Measurements from ENCODE around the gene ASZ1.

Gene ASZ1

DNA sequence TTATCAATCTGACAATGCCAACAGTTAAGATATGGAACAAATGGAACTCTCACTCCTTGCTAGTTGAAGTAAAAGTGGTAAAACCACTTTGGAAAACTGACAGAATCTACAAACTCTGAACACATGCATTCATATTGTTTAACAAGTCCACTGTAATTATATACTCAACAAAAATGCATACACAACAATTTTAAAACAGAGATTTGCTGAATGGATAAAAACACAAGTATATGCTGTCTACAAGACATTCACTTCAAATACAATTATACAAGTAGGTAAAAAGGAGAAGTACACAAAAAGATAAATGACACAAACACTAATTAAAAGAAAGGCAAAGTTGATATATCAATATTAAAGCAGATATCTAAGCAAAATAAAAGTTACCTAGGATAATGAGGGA lies 95.3 kb downstream of the ASZ1 start:
- ChIA-PET POLR2A (no interaction called here), CTCF (no interaction called here)
- DNase-seq (ENCODE audit: extremely low spot score) = no peak
- TF ChIP-seq, protein P1, sequence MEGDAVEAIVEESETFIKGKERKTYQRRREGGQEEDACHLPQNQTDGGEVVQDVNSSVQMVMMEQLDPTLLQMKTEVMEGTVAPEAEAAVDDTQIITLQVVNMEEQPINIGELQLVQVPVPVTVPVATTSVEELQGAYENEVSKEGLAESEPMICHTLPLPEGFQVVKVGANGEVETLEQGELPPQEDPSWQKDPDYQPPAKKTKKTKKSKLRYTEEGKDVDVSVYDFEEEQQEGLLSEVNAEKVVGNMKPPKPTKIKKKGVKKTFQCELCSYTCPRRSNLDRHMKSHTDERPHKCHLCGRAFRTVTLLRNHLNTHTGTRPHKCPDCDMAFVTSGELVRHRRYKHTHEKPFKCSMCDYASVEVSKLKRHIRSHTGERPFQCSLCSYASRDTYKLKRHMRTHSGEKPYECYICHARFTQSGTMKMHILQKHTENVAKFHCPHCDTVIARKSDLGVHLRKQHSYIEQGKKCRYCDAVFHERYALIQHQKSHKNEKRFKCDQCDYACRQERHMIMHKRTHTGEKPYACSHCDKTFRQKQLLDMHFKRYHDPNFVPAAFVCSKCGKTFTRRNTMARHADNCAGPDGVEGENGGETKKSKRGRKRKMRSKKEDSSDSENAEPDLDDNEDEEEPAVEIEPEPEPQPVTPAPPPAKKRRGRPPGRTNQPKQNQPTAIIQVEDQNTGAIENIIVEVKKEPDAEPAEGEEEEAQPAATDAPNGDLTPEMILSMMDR (IDR thresholded peaks at IDR 0.05; ENCODE audit: control extremely low read depth, extremely low read depth, low read depth, missing control alignments) = no peak

DNA sequence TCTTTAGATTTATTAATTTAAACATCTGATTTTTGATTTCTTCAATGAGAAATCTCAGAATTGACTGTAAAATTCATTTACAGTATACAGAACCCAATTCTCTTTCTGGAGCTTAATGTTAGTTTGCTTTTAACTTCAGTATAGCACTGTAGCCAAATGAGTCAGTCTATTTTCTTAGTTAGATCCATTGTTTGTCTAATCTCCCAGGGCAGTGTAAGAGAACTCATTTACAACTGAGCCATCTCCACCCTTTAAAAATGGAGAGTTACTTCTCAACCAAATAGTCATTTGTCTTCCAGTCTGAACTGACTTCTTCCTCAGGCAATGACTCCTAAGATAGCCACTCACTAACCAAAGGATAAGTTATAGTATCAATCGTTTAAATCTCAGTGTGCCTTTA lies 101.5 kb downstream of the ASZ1 start:
- no peak for DNase-seq (ENCODE audit: extremely low spot score)
- ChIA-PET CTCF (interaction anchor here (3.2 kb wide), 1 partner anchor 12 kb away, joined by 12 read pairs; no protein-coding TSS in a partner anchor), POLR2A (no interaction called here)
- TF ChIP-seq, protein P1 (IDR thresholded peaks at IDR 0.05; ENCODE audit: control extremely low read depth, extremely low read depth, low read depth, missing control alignments) = no peak

DNA sequence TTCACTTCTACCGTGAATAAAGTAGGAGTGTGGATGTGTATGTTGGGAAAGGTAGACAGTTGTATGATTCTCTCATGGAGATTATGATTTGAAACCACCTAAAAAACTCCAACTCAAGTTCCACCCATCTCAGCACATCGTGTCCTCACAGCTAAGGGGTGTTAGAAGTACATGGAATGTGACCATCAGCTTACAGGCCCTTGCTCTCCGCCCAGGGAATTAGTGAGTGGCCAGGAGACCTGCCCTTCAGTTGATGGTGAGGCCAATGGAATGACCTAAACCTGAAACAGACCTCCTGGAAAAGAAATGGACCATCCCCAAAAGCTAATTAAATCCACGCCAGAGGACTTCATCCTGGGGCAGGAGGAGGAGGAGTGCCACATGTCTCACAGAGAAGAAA lies 102.3 kb downstream of the ASZ1 start:
- POLR2A ChIA-PET = no interaction called here
- CTCF ChIA-PET = interaction anchor here (1.7 to 3.2 kb wide), 2 partner anchors 13 to 112 kb away, joined by 3 to 12 read pairs; no protein-coding TSS in a partner anchor
- TF ChIP-seq, protein P1 (IDR thresholded peaks at IDR 0.05; ENCODE audit: control extremely low read depth, extremely low read depth, low read depth, missing control alignments) = no peak
- DNase-seq (ENCODE audit: extremely low spot score) = no peak

DNA sequence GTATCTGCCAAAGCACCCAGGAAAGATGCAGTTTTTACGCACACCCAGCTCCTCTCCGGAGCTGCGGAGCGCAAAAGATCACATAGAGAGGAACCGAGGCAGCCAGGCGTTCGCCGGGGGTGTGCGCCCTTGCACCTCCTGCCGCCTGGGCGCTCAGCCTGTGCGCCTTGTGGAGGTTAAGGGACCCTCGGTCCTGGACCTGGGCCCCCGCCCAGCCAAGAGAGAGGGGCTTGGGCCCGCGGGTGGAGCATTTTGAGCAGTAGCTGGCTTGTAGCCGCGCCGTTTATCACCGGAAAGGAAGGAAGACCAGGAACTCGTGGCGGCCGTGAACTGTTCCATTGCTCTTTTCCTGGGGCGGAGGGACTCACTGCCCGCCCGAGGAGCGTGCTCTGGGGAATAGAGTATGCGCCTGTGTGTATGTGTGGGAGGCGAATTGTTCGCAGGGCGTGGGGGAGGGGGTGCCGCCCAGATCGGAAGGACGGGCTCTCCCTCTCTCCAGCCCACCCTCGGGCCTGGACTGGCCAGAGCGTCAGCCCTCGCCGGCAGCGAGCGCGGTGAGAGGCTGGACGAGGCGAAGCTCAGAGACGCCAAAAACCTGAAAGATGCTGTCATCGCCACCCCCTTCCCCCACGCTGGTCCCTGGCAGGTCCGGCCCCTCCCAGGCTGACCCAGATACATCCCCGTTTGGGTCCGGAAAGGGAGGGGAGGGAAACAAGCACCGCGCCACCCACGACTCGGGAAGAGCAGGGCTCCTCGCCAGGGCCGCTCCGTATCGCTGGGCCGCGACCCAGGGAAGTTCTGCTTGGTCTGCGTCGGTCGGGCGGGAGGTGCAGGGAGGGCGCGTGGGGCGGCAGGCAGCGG lies 103.2 kb downstream of the ASZ1 start:
- ChIA-PET POLR2A (no interaction called here), CTCF (interaction anchor here (1.7 to 3.2 kb wide), 2 partner anchors 14 to 111 kb away, joined by 3 to 12 read pairs; no protein-coding TSS in a partner anchor)
- TF ChIP-seq, protein P1 (IDR thresholded peaks at IDR 0.05; ENCODE audit: control extremely low read depth, extremely low read depth, low read depth, missing control alignments) = no peak
- peak; percentile 23 for DNase-seq (ENCODE audit: extremely low spot score)

DNA sequence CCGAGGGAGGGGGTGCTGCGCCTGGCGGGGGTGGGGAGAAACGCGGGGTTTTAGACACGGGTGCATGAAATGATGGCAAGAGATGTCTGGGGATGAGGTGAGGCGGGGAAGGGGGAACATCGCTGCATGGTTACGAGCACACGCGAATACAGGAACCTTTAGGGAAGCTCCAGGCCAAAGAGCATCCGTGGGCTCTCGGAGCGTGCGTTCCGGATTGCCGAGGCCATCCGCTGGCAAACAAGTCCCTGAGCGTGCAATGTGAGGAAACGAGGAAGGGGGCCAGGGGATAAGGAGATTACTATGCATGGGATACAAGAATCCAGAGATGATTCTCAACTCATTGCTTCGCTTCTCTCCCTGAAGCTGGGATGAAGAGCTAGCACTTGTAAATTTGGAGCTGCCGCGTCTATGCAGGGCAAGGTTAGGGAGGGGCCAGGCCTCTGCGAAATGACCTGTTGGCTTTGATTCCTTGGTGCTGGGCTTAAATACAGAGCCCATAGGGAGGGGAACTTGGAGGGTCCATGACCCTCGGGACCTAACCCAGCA lies 103.9 kb downstream of the ASZ1 start:
- CTCF ChIA-PET = interaction anchor here (1.2 to 5.2 kb wide), 3 partner anchors 11 to 111 kb away, joined by 3 to 20 read pairs (median 3); no protein-coding TSS in a partner anchor
- POLR2A ChIA-PET = no interaction called here
- DNase-seq (ENCODE audit: extremely low spot score) = no peak
- TF ChIP-seq, protein P1 (IDR thresholded peaks at IDR 0.05; ENCODE audit: control extremely low read depth, extremely low read depth, low read depth, missing control alignments) = no peak

DNA sequence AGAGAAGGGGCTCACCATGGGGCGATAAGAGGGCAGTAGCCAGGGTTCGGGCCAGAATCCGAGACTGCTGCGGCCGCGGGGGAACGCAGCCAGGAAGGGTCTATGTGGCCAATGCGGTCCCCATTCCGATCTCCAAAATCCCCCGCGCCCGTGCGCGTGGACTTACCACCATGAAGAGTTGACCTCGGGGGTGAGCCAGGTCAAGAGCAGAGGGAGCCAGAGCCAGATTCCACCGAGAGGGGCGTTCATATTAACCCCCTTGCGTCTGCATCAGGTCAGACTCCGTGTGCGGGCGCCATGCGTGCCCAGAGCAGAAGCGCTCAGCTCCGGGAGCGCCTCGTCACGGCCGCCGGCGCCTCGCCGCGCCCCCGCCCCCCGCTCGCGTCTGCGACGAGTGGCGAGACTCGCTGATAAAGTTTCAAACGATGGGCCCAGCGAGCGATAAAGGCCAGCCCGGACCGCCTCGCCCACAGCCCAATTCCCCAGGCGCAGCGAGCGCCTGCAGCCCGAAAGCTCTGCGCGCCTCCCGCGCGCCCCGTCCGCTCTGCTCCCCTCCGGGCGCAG lies 104.5 kb downstream of the ASZ1 start, which contains the start of gene WNT2:
Gene WNT2 (minus strand): TSS at position 318 of the 564 bp plus-strand sequence. CDS start 69 bp downstream, at position 249.
- ChIA-PET POLR2A (no interaction called here), CTCF (interaction anchor here (1.2 to 5.2 kb wide), 4 partner anchors 10 to 110 kb away, joined by 3 to 20 read pairs (median 4); no protein-coding TSS in a partner anchor)
- TF ChIP-seq, protein P1 (IDR thresholded peaks at IDR 0.05; ENCODE audit: control extremely low read depth, extremely low read depth, low read depth, missing control alignments) = no peak
- no peak for DNase-seq (ENCODE audit: extremely low spot score)

Data from GM10248 (cell line).